GM12878 (cell line): Measurements from ENCODE around the gene DOCK1. TPM values are rescaled to one million over a fixed set of nuclear protein-coding genes. Genes with fewer than 3 reads are reported as not detected.

ENCODE experiments used
- ATAC-seq: fragments of 200-7000 bp; cut with Tn5 transposase; 3 replicates; pipeline ENCODE4 v1.9.1; 2020; ENCODE audit warnings: mild to moderate bottlenecking, moderate library complexity
- BruUV-seq: library from RNA; stranded (reverse); fragments of 400-500 nt; replicated peaks from 2 replicates; lab custom pipeline; 2021; lab: Mats Ljungman, UMichigan
- CTCF ChIA-PET: fragments of 300-600 bp; sonication (Branson Sonifier 250); formaldehyde crosslinking; extraction: SDS; loops from one replicate; lab custom pipeline; 2021; ENCODE audit warnings: inconsistent platforms; lab: Yijun Ruan, JAX
- POLR2A ChIA-PET: fragments of 350-600 bp; formaldehyde crosslinking; extraction: SDS; loops from one replicate; lab custom pipeline; 2021; ENCODE audit warnings: inconsistent platforms; lab: Charles Lee
- RAD21 ChIA-PET: fragments of 300-600 bp; sonication (Branson Sonifier 250); formaldehyde crosslinking; loops from one replicate; lab custom pipeline; 2023; ENCODE audit warnings: antibody characterized with exemption; ENCODE audit not compliant: unreplicated experiment; lab: Charles Lee
- SMC1A ChIA-PET: fragments of 300-600 bp; sonication (Branson Sonifier 250); formaldehyde crosslinking; loops from one replicate; lab custom pipeline; 2023; ENCODE audit not compliant: unreplicated experiment, uncharacterized antibody; lab: Charles Lee
- DNase-seq: peaks from one replicate; pipeline ENCODE4 v3.0.0-alpha.2; 2011; ENCODE audit warnings: low read depth, low spot score
- FAIRE-seq: peaks from 3 replicates; lab custom pipeline; 2011; peaks lifted over from hg19 to GRCh38; lab: Jason Lieb, UNC
- H2AFZ ChIP-seq: 2 replicates; pipeline ENCODE4 v1.6.0; 2011; ENCODE audit warnings: low read depth, low read length, control low read depth; ENCODE audit not compliant: control insufficient read depth
- H3K27ac ChIP-seq: 2 replicates; pipeline ENCODE4 v1.5.1; 2011; ENCODE audit warnings: control low read depth; ENCODE audit not compliant: control insufficient read depth, insufficient read depth
- H3K27me3 ChIP-seq, 2 experiments: replicated peaks in 1 of 2; 2 replicates each; pipeline versions ENCODE4 v1.6.0 to v1.6.1; 2011; ENCODE audit warnings: low read length in 1 of 2; ENCODE audit not compliant: control insufficient read depth in 2 of 2, insufficient read depth in 2 of 2
- H3K36me3 ChIP-seq, 2 experiments: 2 replicates each; pipeline ENCODE4 v1.5.1; 2011; ENCODE audit warnings: low read length in 1 of 2; ENCODE audit not compliant: control insufficient read depth in 2 of 2, insufficient read depth in 2 of 2
- H3K4me1 ChIP-seq: 2 replicates; pipeline ENCODE4 v1.6.1; 2011; ENCODE audit warnings: mild to moderate bottlenecking, low read length, moderate library complexity, mixed read lengths; ENCODE audit not compliant: control insufficient read depth, insufficient read depth
- H3K4me2 ChIP-seq: 2 replicates; pipeline ENCODE4 v1.6.0; 2011; ENCODE audit warnings: control low read depth; ENCODE audit not compliant: control insufficient read depth, insufficient read depth
- H3K4me3 ChIP-seq: fragments of 200-600 bp; sonication (generic); 2 replicates; pipeline ENCODE4 v1.5.1; 2016
- H3K79me2 ChIP-seq: 2 replicates; pipeline ENCODE4 v1.6.0; 2011; ENCODE audit warnings: low read length; ENCODE audit not compliant: control insufficient read depth, insufficient read depth
- H3K9ac ChIP-seq: 2 replicates; pipeline ENCODE4 v1.8.0; 2011; ENCODE audit warnings: low read length, control low read depth, mixed read lengths; ENCODE audit not compliant: control insufficient read depth, insufficient read depth
- H3K9me3 ChIP-seq: replicated peaks from 3 replicates; pipeline ENCODE4 v1.5.1; 2011; ENCODE audit warnings: mild to moderate bottlenecking, low read length; ENCODE audit not compliant: control insufficient read depth, insufficient read depth
- H4K20me1 ChIP-seq: 2 replicates; pipeline ENCODE4 v1.6.0; 2011; ENCODE audit not compliant: control insufficient read depth, insufficient read depth
- BCLAF1 ChIP-seq: fragments of 450-650 bp; IDR thresholded peaks from 2 replicates; pipeline ENCODE4 v1.6.1; 2017; ENCODE audit warnings: antibody characterized with exemption, mild to moderate bottlenecking, moderate library complexity
- CHD2 ChIP-seq: IDR thresholded peaks from 2 replicates; pipeline ENCODE4 v1.6.1; 2011; ENCODE audit warnings: low read depth, low read length, improper control_type of control experiment, borderline replicate concordance
- E2F8 ChIP-seq: fragments of 450-650 bp; IDR thresholded peaks from 2 replicates; pipeline ENCODE4 v1.6.1; 2018; ENCODE audit warnings: mild to moderate bottlenecking, low read depth, moderate library complexity; ENCODE audit not compliant: partially characterized antibody
- GABPA ChIP-seq: IDR thresholded peaks from 2 replicates; pipeline ENCODE4 v1.6.1; 2014; ENCODE audit warnings: antibody characterized with exemption, low read depth, mild to moderate bottlenecking, inconsistent platforms
- IRF3 ChIP-seq: fragments of 450-650 bp; IDR thresholded peaks from 2 replicates; pipeline ENCODE4 v1.6.1; 2014; ENCODE audit warnings: mild to moderate bottlenecking
- JUND ChIP-seq: IDR thresholded peaks from 2 replicates; pipeline ENCODE4 v1.6.1; 2012; ENCODE audit warnings: low read depth, mild to moderate bottlenecking, low read length, improper control_type of control experiment, moderate library complexity
- KAT2A ChIP-seq: conservative IDR thresholded peaks from 2 replicates; pipeline ENCODE4 v1.6.1; 2011; ENCODE audit warnings: low read depth, low read length; ENCODE audit not compliant: control insufficient read depth
- LARP7 ChIP-seq: fragments of 450-650 bp; IDR thresholded peaks from 2 replicates; pipeline ENCODE4 v1.6.1; 2017; ENCODE audit warnings: mild to moderate bottlenecking
- NKRF ChIP-seq: fragments of 450-650 bp; conservative IDR thresholded peaks from 2 replicates; pipeline ENCODE4 v1.6.1; 2017; ENCODE audit warnings: mild to moderate bottlenecking, moderate library complexity
- NR2C2 ChIP-seq: IDR thresholded peaks from 2 replicates; pipeline ENCODE4 v1.6.1; 2011; ENCODE audit warnings: borderline replicate concordance, low read depth; ENCODE audit not compliant: control insufficient read depth, insufficient read length
- ZBTB33 ChIP-seq: fragments of 450-650 bp; IDR thresholded peaks from 2 replicates; pipeline ENCODE4 v1.6.1; 2017; ENCODE audit warnings: mild to moderate bottlenecking
- WGBS: methylation state at CpG from one replicate; pipeline ENCODE4 v1.1.6; 2016; ENCODE audit warnings: low lambda C conversion rate; ENCODE audit not compliant: insufficient replicate concordance, insufficient coverage; ENCODE audit errors: missing lambda C conversion rate; 5-methylcytosine and 5-hydroxymethylcytosine counted together
- in situ Hi-C: fragments of 300-500 bp; cut with MboI; formaldehyde crosslinking; loops from 9 replicates; pipeline ENCODE4 v1.14.3; 2018; ENCODE audit warnings: mixed read lengths
- intact Hi-C: fragments of 100-400 bp; cut with micrococcal nuclease; formaldehyde crosslinking; loops from one replicate; pipeline ENCODE4 v1.14.2; 2022; ENCODE audit not compliant: unreplicated experiment
- polyA plus RNA-seq, 11 experiments: library from polyadenylated mRNA; depleted of rRNA in 4 of 11; unstranded in 6 of 11; stranded (reverse) in 5 of 11; fragments of >200 nt; fragmentation: Nextera tagmentation in 4 of 11; fragmentation: Illumina TruSeq in 1 of 11; extraction: Ambion mirVana in 4 of 11; extraction: Trizol in 1 of 11; gene quantifications; 1 replicate in 1 of 11; 2 replicates in 10 of 11; pipeline versions ENCODE4 v1.2.1 to v1.2.3, GENCODE V29; 2011 to 2016; ENCODE audit warnings: inconsistent platforms in 2 of 11, missing spikeins in 2 of 11, low read depth in 1 of 11
- total RNA-seq, 4 experiments: library from RNA; depleted of rRNA in 3 of 4; stranded (reverse); fragments of >200 nt in 3 of 4; fragmentation: Illumina TruSeq in 1 of 4; extraction: Trizol in 1 of 4; gene quantifications; 2 replicates each; pipeline versions ENCODE4 v1.2.1 to v1.2.3, GENCODE V29; 2013 to 2021

Gene DOCK1
- total and polyA plus RNA-seq, 10 of the 15 experiments (the other 5 are each of a cell fraction or from before 2014, with no cell fraction given), result 0.05 to 0.18 TPM; not detected in 8

- no peak for TF ChIP-seq KAT2A
- TF ChIP-seq IRF3, result no peak
Measured at GRCh38 chr10:127190427-127190826, 285.2 kb downstream of the DOCK1 start (continued).

GRCh38 chr10:127193125-127193524, 287.9 kb downstream of the DOCK1 start:
- no peaks in the 10 kb centered on the region for H3K9me3 ChIP-seq
- no peaks in the 10 kb centered on the region for H4K20me1 ChIP-seq
- ChIA-PET CTCF (no interaction called here), RAD21 (no interaction called here), POLR2A (no interaction called here), SMC1A (interaction anchor here (1.3 kb wide), 2 partner anchors 10 to 25 kb away, joined by 3 to 4 read pairs; no protein-coding TSS in a partner anchor)
- H3K4me2 ChIP-seq, result no peak overlapping the region
- no peaks in the 10 kb centered on the region for H3K4me1 ChIP-seq
- ATAC-seq, result no peak
- BruUV-seq, result no TSS peak
- H3K79me2 ChIP-seq, result no peaks in the 10 kb centered on the region
- no peak overlapping the region for H3K4me3 ChIP-seq
- H3K27ac ChIP-seq, result no peak overlapping the region
- in situ Hi-C loops (no loop called here), intact Hi-C loops (no loop called here)
- TF ChIP-seq ZBTB33 (no peak), JUND (no peak), E2F8 (no peak), CHD2 (no peak), LARP7 (no peak), BCLAF1 (no peak), NR2C2 (no peak), GABPA (no peak), NKRF (no peak)
- no peak overlapping the region for H2AFZ ChIP-seq
- DNase-seq, result no peak
- H3K27me3 ChIP-seq, result no peaks in the 10 kb centered on the region
- H3K9ac ChIP-seq, result no peak overlapping the region
- 17% methylated on average over 7 of the region's 7 CpGs for WGBS
- FAIRE-seq, result no peak
- H3K36me3 ChIP-seq, result no peaks in the 10 kb centered on the region
